Aorta (tissue), 5 donors: ENCODE data around the gene ANKRD12. TPM values are rescaled to one million over a fixed set of nuclear protein-coding genes. Genes with fewer than 3 reads are reported as not detected.
"Not testable (repeated sequence)": the region's sequence is repeated elsewhere in the genome, so short reads cannot be mapped to it uniquely, and the experiment has no call there.

Source experiments
- ATAC-seq: fragments of 200-7000 bp; cut with Tn5 transposase; one replicate; pipeline ENCODE4 v1.9.1; 2022; ENCODE audit warnings: moderate library complexity; ENCODE audit not compliant: low FRiP score
- DNase-seq, 2 donors: peaks; one replicate each; pipeline ENCODE4 v3.0.0-alpha.2; 2020
- H3K27ac ChIP-seq, 2 donors: one replicate each; pipeline ENCODE4 v1.5.1; 2013; ENCODE audit warnings: low read length in 2 of 2, mild to moderate bottlenecking in 2 of 2, moderate library complexity in 2 of 2, control low read depth in 1 of 2, inconsistent platforms in 1 of 2, low read depth in 1 of 2
- H3K27me3 ChIP-seq, 2 donors: one replicate each; pipeline ENCODE4 v1.6.1; 2013; ENCODE audit warnings: control low read depth in 1 of 2, low read length in 1 of 2, mild to moderate bottlenecking in 1 of 2, moderate library complexity in 1 of 2; ENCODE audit not compliant: insufficient read depth in 2 of 2, control insufficient read depth in 1 of 2
- H3K36me3 ChIP-seq, 2 donors: one replicate each; pipeline ENCODE4 v1.6.1; 2013; ENCODE audit warnings: control low read depth in 1 of 2, low read length in 1 of 2, mild to moderate bottlenecking in 1 of 2; ENCODE audit not compliant: insufficient read depth in 2 of 2, control insufficient read depth in 1 of 2
- H3K4me1 ChIP-seq, 2 donors: one replicate each; pipeline ENCODE4 v1.6.1; 2013; ENCODE audit warnings: low read length in 2 of 2, control low read depth in 1 of 2, mild to moderate bottlenecking in 1 of 2, moderate library complexity in 1 of 2; ENCODE audit not compliant: insufficient read depth in 2 of 2, control insufficient read depth in 1 of 2
- H3K4me3 ChIP-seq, 2 donors: one replicate each; pipeline ENCODE4 v1.5.1; 2013; ENCODE audit warnings: low read length in 2 of 2, control low read depth in 1 of 2, mild to moderate bottlenecking in 1 of 2
- H3K9me3 ChIP-seq: one replicate; pipeline ENCODE4 v1.6.1; 2013; ENCODE audit warnings: mild to moderate bottlenecking, low read length; ENCODE audit not compliant: control insufficient read depth
- WGBS, 2 donors: extraction: QIAGEN DNeasy Blood & Tissue Kit; methylation state at CpG; one replicate each; pipeline ENCODE4 v1.1.7; 2013; 5-methylcytosine and 5-hydroxymethylcytosine counted together
- intact Hi-C, 2 donors: fragments of 100-400 bp; cut with DNase I; formaldehyde crosslinking; loops; one replicate each; pipeline versions ENCODE4 v1.14.2 to v1.15.0; 2022
- long read RNA-seq, 2 donors: library from polyadenylated mRNA; unstranded; transcript quantifications; one replicate each; pipeline ENCODE4 v2.0.0, GENCODE V29; 2020 to 2021
- polyA plus RNA-seq, 2 donors: library from polyadenylated mRNA; stranded (reverse); fragments of 200-250 nt; gene quantifications; one replicate each; pipeline ENCODE4 v1.2.3, GENCODE V29; 2013
- total RNA-seq, 2 donors: library from RNA; stranded (reverse); fragmentation: NEBNext Ultra II Directional; extraction: Animal tissue kit (Norgen Biotek cat#: 25700); gene quantifications; one replicate each; pipeline ENCODE4 v1.2.1, GENCODE V29; 2021
- donor health status: healthy with polysubstance abuse.
- donor health status: Bipolar disorder and iron deficiency.
- donor health status: DM: no; HTN: no; CAD: no.
- donor health status: DM: no; HTN: no; CAD: no.
- donor health status: DM: yes; HTN: yes; CAD: no.

Gene ANKRD12
- total RNA-seq (100 to 1,000 TPM in 1 of 2 donors, 10 to 100 TPM in 1; 86.5 to 112 TPM), polyA plus RNA-seq (10 to 100 TPM in 1 of 2 donors, 1 to 10 TPM in 1; 7.6 to 13.4 TPM)
- long read RNA-seq, donor 1, partial matches to known transcripts = 116 of 291 reads
- long read RNA-seq, donor 1, other reads (novel, unspliced or antisense) = 174 of 291 reads
- long read RNA-seq, donor 2, partial matches to known transcripts = 9 of 66 reads
- long read RNA-seq, donor 2, other reads (novel, unspliced or antisense) = 57 of 66 reads

GRCh38 chr18:9136315-9137155 is at the start of gene ANKRD12:
TSS of gene ANKRD12 (plus strand) at chr18:9136781. CDS start at chr18:9182433, 45,652 bp downstream.
- peak; percentile 98 to 99 for DNase-seq
- peak; percentile 98 for ATAC-seq
- Histone ChIP-seq H3K4me1 (peaks cover 0 to 4% of the 10 kb centered on the region in 2 donors), H3K9me3 (no peaks in the 10 kb centered on the region), H3K27me3 (no peaks in the 10 kb centered on the region), H3K4me3 (peak within 1 kb of the TSS; percentile 78 to 96), H3K36me3 (peaks cover 0 to 4% of the 10 kb centered on the region in 2 donors), H3K27ac (peak within 1 kb of the TSS; percentile 96 to 100)
- WGBS, 2 donors = 0 to 1% methylated on average over 60 to 95 of the region's 95 CpGs
- intact Hi-C loops = loop anchor here (1.0 to 5.0 kb wide), 3 partner anchors 34 to 196 kb away; partner anchors contain the start of genes NDUFV2 (in 2 of the 2) and TWSG1 (in 1 of the 2)

DNA sequence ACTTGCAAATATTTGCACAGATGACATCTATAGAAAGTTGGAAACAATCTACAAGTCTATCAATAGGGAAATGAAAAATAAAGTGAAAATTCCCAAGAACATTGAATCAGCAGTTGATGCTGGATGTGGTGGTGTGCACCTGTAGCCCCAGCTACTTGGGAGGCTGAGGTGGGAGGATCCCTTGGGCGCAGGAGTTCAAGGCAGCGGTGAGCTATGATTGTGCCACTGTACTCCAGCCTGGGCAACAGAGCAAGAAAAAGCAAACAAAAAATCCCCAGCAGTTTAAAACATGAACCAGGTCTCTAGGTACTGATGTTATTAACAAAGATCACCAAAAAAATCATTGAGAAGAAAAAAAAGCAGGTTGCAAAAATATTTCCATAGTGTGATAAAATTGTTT is 49.4 kb upstream of the ANKRD12 start:
- intact Hi-C loops = no loop called here
- ATAC-seq (no peak), DNase-seq (no peak)
- Histone ChIP-seq H3K9me3 (no peaks in the 10 kb centered on the region), H3K4me1 (no peaks in the 10 kb centered on the region), H3K4me3 (no peak overlapping the region), H3K27me3 (no peaks in the 10 kb centered on the region), H3K36me3 (no peaks in the 10 kb centered on the region), H3K27ac (no peak overlapping the region)
- WGBS, 2 donors = 98 to 99% methylated on average over 2 of the region's 2 CpGs

DNA sequence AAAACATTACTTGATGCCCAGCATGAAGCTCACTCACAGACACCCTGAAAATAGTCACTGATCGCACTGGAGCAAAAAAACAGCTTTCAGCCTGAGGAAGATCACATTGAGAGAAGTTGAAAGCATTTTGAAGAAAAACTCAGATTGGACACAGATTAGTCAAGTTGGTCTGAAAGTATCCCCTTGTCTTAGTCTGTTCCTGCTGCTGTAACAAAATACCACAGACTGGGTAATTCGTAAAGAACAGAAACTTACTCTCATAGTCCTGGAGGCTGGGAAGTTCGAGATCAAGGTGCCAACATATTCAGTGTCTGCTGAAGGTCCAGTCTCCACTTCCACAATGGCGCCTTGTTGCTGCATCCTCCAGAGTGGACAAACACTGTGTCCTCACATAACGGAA is 48.3 kb upstream of the ANKRD12 start:
- no peak for ATAC-seq
- H3K27me3 ChIP-seq = no peaks in the 10 kb centered on the region
- DNase-seq = no peak
- no peaks in the 10 kb centered on the region for H3K9me3 ChIP-seq
- H3K27ac ChIP-seq = no peak overlapping the region
- 94% methylated on average over 5 of the region's 5 CpGs for WGBS, 2 donors
- no peaks in the 10 kb centered on the region for H3K36me3 ChIP-seq
- intact Hi-C loops = no loop called here
- no peaks in the 10 kb centered on the region for H3K4me1 ChIP-seq
- no peak overlapping the region for H3K4me3 ChIP-seq

- H3K27ac ChIP-seq, H3K36me3 ChIP-seq, H3K27me3 ChIP-seq, H3K9me3 ChIP-seq, DNase-seq, ATAC-seq, intact Hi-C loops, H3K4me1 ChIP-seq, H3K4me3 ChIP-seq: not testable (repeated sequence)
- WGBS, 2 donors = 93 to 94% methylated on average over 2 of the region's 2 CpGs
Observed at GRCh38 chr18:9088727-9089126, 47.9 kb upstream of the ANKRD12 start.

DNA sequence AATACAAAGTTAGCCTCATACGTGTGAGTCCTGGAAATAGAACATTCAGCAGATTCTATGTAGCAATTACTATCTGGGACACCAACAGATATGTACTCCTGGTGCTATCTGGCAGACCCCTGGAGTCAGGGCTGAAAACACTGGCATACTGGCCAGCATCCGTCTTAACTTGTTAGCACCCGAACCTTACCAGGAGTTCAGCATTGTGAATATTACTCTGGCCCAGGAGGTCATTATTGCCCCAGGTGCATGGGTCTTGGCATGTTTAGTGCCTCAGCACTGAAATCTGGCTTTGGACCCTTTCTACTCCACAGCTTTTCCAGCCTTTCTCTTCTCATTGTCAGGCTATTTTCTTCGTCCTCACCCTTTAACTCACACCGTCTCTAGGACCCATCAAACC is 46.0 kb upstream of the ANKRD12 start:
- no peak overlapping the region for H3K4me3 ChIP-seq
- 78 to 86% methylated on average over 5 of the region's 5 CpGs for WGBS, 2 donors
- DNase-seq (no peak), ATAC-seq (no peak)
- H3K36me3 ChIP-seq = no peaks in the 10 kb centered on the region
- no peak overlapping the region for H3K27ac ChIP-seq
- peaks cover 0 to 2% of the 10 kb centered on the region in 2 donors for H3K4me1 ChIP-seq
- intact Hi-C loops = no loop called here
- H3K27me3 ChIP-seq = no peaks in the 10 kb centered on the region
- no peaks in the 10 kb centered on the region for H3K9me3 ChIP-seq

GRCh38 chr18:9091066-9091476 is 45.5 kb upstream of the ANKRD12 start:
- H3K27me3 ChIP-seq = no peaks in the 10 kb centered on the region
- DNase-seq (no peak), ATAC-seq (no peak)
- intact Hi-C loops = no loop called here
- 92 to 95% methylated on average over 4 of the region's 4 CpGs for WGBS, 2 donors
- no peaks in the 10 kb centered on the region for H3K9me3 ChIP-seq
- no peaks in the 10 kb centered on the region for H3K36me3 ChIP-seq
- no peak overlapping the region for H3K27ac ChIP-seq
- peaks cover 0 to 2% of the 10 kb centered on the region in 2 donors for H3K4me1 ChIP-seq
- no peak overlapping the region for H3K4me3 ChIP-seq

DNA sequence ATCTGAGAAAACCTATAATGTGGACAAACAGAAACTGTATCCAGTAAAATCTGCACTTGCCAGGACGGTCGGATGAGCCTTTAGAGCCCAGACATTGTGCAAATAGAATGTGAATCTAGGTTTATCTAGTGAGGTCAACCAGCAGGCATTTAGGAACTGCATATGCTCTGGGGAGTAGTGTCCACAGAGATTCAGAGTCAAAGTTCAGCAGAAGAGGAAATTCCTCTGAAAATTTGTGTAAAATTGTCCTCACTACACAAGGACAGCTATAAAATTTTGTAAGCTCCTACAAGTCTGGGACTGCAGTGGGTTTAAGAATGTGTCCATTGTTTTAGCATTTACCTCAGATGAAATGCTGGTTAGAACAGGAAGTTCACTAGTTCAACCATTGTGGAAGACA is 43.9 kb upstream of the ANKRD12 start:
- Histone ChIP-seq H3K9me3 (no peaks in the 10 kb centered on the region), H3K27ac (no peak overlapping the region), H3K4me1 (peaks cover 0 to 2% of the 10 kb centered on the region in 2 donors), H3K27me3 (no peaks in the 10 kb centered on the region), H3K36me3 (no peaks in the 10 kb centered on the region), H3K4me3 (no peak overlapping the region)
- intact Hi-C loops = no loop called here
- ATAC-seq = no peak
- 55 to 62% methylated on average over 2 of the region's 2 CpGs for WGBS, 2 donors
- DNase-seq = no peak

DNA sequence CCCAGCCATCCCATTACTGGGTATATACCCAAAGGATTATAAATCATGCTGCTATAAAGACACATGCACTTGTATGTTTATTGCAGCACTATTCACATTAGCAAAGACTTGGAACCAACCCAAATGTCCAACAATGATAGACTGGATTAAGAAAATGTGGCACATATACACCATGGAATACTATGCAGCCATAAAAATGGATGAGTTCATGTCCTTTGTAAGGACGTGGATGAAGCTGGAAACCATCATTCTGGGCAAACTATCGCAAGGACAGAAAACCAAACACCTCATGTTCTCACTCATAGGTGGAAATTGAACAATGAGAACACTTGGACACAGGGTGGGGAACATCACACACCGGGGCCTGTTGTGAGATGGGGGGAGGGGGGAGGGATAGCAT is 43.5 kb upstream of the ANKRD12 start:
- ATAC-seq, DNase-seq, H3K36me3 ChIP-seq, H3K27me3 ChIP-seq, H3K27ac ChIP-seq, H3K4me3 ChIP-seq, intact Hi-C loops, H3K9me3 ChIP-seq, H3K4me1 ChIP-seq: not testable (repeated sequence)
- 72 to 93% methylated on average over 3 of the region's 3 CpGs for WGBS, 2 donors
